GM12878 (cell line): ENCODE measurements around the gene MAP7. TPM values are rescaled to one million over a fixed set of nuclear protein-coding genes. Genes with fewer than 3 reads are reported as not detected.

ENCODE experiments used
- ATAC-seq: fragments of 200-7000 bp; cut with Tn5 transposase; 3 replicates; pipeline ENCODE4 v1.9.1; 2020; ENCODE audit warnings: mild to moderate bottlenecking, moderate library complexity
- BruUV-seq: library from RNA; stranded (reverse); fragments of 400-500 nt; replicated peaks from 2 replicates; lab custom pipeline; 2021; lab: Mats Ljungman, UMichigan
- CTCF ChIA-PET: fragments of 300-600 bp; sonication (Branson Sonifier 250); formaldehyde crosslinking; extraction: SDS; loops from one replicate; lab custom pipeline; 2021; ENCODE audit warnings: inconsistent platforms; lab: Yijun Ruan, JAX
- POLR2A ChIA-PET: fragments of 350-600 bp; formaldehyde crosslinking; extraction: SDS; loops from one replicate; lab custom pipeline; 2021; ENCODE audit warnings: inconsistent platforms; lab: Charles Lee
- RAD21 ChIA-PET: fragments of 300-600 bp; sonication (Branson Sonifier 250); formaldehyde crosslinking; loops from one replicate; lab custom pipeline; 2023; ENCODE audit warnings: antibody characterized with exemption; ENCODE audit not compliant: unreplicated experiment; lab: Charles Lee
- SMC1A ChIA-PET: fragments of 300-600 bp; sonication (Branson Sonifier 250); formaldehyde crosslinking; loops from one replicate; lab custom pipeline; 2023; ENCODE audit not compliant: unreplicated experiment, uncharacterized antibody; lab: Charles Lee
- DNase-seq: peaks from one replicate; pipeline ENCODE4 v3.0.0-alpha.2; 2011; ENCODE audit warnings: low read depth, low spot score
- FAIRE-seq: peaks from 3 replicates; lab custom pipeline; 2011; peaks lifted over from hg19 to GRCh38; lab: Jason Lieb, UNC
- H2AFZ ChIP-seq: 2 replicates; pipeline ENCODE4 v1.6.0; 2011; ENCODE audit warnings: low read depth, low read length, control low read depth; ENCODE audit not compliant: control insufficient read depth
- H3K27ac ChIP-seq: 2 replicates; pipeline ENCODE4 v1.5.1; 2011; ENCODE audit warnings: control low read depth; ENCODE audit not compliant: control insufficient read depth, insufficient read depth
- H3K27me3 ChIP-seq, 2 experiments: replicated peaks in 1 of 2; 2 replicates each; pipeline versions ENCODE4 v1.6.0 to v1.6.1; 2011; ENCODE audit warnings: low read length in 1 of 2; ENCODE audit not compliant: control insufficient read depth in 2 of 2, insufficient read depth in 2 of 2
- H3K36me3 ChIP-seq, 2 experiments: 2 replicates each; pipeline ENCODE4 v1.5.1; 2011; ENCODE audit warnings: low read length in 1 of 2; ENCODE audit not compliant: control insufficient read depth in 2 of 2, insufficient read depth in 2 of 2
- H3K4me1 ChIP-seq: 2 replicates; pipeline ENCODE4 v1.6.1; 2011; ENCODE audit warnings: mild to moderate bottlenecking, low read length, moderate library complexity, mixed read lengths; ENCODE audit not compliant: control insufficient read depth, insufficient read depth
- H3K4me2 ChIP-seq: 2 replicates; pipeline ENCODE4 v1.6.0; 2011; ENCODE audit warnings: control low read depth; ENCODE audit not compliant: control insufficient read depth, insufficient read depth
- H3K4me3 ChIP-seq: fragments of 200-600 bp; sonication (generic); 2 replicates; pipeline ENCODE4 v1.5.1; 2016
- H3K79me2 ChIP-seq: 2 replicates; pipeline ENCODE4 v1.6.0; 2011; ENCODE audit warnings: low read length; ENCODE audit not compliant: control insufficient read depth, insufficient read depth
- H3K9ac ChIP-seq: 2 replicates; pipeline ENCODE4 v1.8.0; 2011; ENCODE audit warnings: low read length, control low read depth, mixed read lengths; ENCODE audit not compliant: control insufficient read depth, insufficient read depth
- H3K9me3 ChIP-seq: replicated peaks from 3 replicates; pipeline ENCODE4 v1.5.1; 2011; ENCODE audit warnings: mild to moderate bottlenecking, low read length; ENCODE audit not compliant: control insufficient read depth, insufficient read depth
- H4K20me1 ChIP-seq: 2 replicates; pipeline ENCODE4 v1.6.0; 2011; ENCODE audit not compliant: control insufficient read depth, insufficient read depth
- CBX3 ChIP-seq: fragments of 200-600 bp; sonication (generic); IDR thresholded peaks from 2 replicates; pipeline ENCODE4 v1.6.1; 2016; ENCODE audit warnings: low read depth, borderline replicate concordance
- CREM ChIP-seq: IDR thresholded peaks from 2 replicates; pipeline ENCODE4 v1.6.1; 2014; ENCODE audit warnings: antibody characterized with exemption, low read depth
- EZH2 ChIP-seq: IDR thresholded peaks from 2 replicates; pipeline ENCODE4 v1.6.1; 2012; ENCODE audit warnings: low read depth, mild to moderate bottlenecking, control low read depth, inconsistent platforms, low read length, borderline replicate concordance; ENCODE audit not compliant: control insufficient read depth
- IKZF1 ChIP-seq: fragments of 450-650 bp; conservative IDR thresholded peaks from 2 replicates; pipeline ENCODE4 v1.6.1; 2017; ENCODE audit warnings: antibody characterized with exemption, mild to moderate bottlenecking
- JUND ChIP-seq: IDR thresholded peaks from 2 replicates; pipeline ENCODE4 v1.6.1; 2012; ENCODE audit warnings: low read depth, mild to moderate bottlenecking, low read length, improper control_type of control experiment, moderate library complexity
- KDM1A ChIP-seq: fragments of 200-600 bp; sonication (generic); IDR thresholded peaks from 2 replicates; pipeline ENCODE4 v1.6.1; 2016; ENCODE audit warnings: borderline replicate concordance
- MEF2B ChIP-seq: fragments of 450-650 bp; IDR thresholded peaks from 2 replicates; pipeline ENCODE4 v1.6.1; 2018; ENCODE audit warnings: mild to moderate bottlenecking, moderate library complexity; ENCODE audit not compliant: partially characterized antibody, poor library complexity, severe bottlenecking
- MXI1 ChIP-seq: fragments of 150-350 bp; IDR thresholded peaks from 2 replicates; pipeline ENCODE4 v1.6.1; 2011; ENCODE audit warnings: low read depth, mild to moderate bottlenecking, inconsistent platforms, low read length, improper control_type of control experiment
- MYC ChIP-seq: IDR thresholded peaks from 2 replicates; pipeline ENCODE4 v1.6.1; 2011; ENCODE audit warnings: mild to moderate bottlenecking, low read length, moderate library complexity, inconsistent platforms; ENCODE audit not compliant: insufficient read depth, insufficient replicate concordance, insufficient read length, severe bottlenecking
- POLR2AphosphoS2 ChIP-seq: IDR thresholded peaks from 2 replicates; pipeline ENCODE4 v1.6.1; 2011; ENCODE audit warnings: low read depth, mild to moderate bottlenecking, low read length, improper control_type of control experiment, moderate library complexity
- POLR2AphosphoS5 ChIP-seq: IDR thresholded peaks from 2 replicates; pipeline ENCODE4 v1.6.1; 2011; ENCODE audit warnings: mild to moderate bottlenecking, low read length, inconsistent platforms
- RAD51 ChIP-seq: fragments of 450-650 bp; IDR thresholded peaks from 2 replicates; pipeline ENCODE4 v1.6.1; 2016; ENCODE audit warnings: moderate library complexity, mild to moderate bottlenecking, inconsistent platforms
- RUNX3 ChIP-seq: IDR thresholded peaks from 2 replicates; pipeline ENCODE4 v1.6.1; 2012; ENCODE audit warnings: low read length, inconsistent platforms
- SMC3 ChIP-seq: IDR thresholded peaks from 2 replicates; pipeline ENCODE4 v1.6.1; 2011; ENCODE audit warnings: low read length, improper control_type of control experiment, borderline replicate concordance
- SREBF2 ChIP-seq: IDR thresholded peaks from 2 replicates; pipeline ENCODE4 v1.6.1; 2012; ENCODE audit warnings: mild to moderate bottlenecking, low read length
- TBL1XR1 ChIP-seq: IDR thresholded peaks from 2 replicates; pipeline ENCODE4 v1.6.1; 2012; ENCODE audit warnings: low read depth, low read length, improper control_type of control experiment
- TCF12 ChIP-seq: IDR thresholded peaks from 2 replicates; pipeline ENCODE4 v1.6.1; 2011; ENCODE audit warnings: low read depth, mild to moderate bottlenecking, low read length
- ZNF24 ChIP-seq: fragments of 450-650 bp; IDR thresholded peaks from 2 replicates; pipeline ENCODE4 v1.6.1; 2017; ENCODE audit warnings: antibody characterized with exemption, mild to moderate bottlenecking
- WGBS: methylation state at CpG from one replicate; pipeline ENCODE4 v1.1.6; 2016; ENCODE audit warnings: low lambda C conversion rate; ENCODE audit not compliant: insufficient replicate concordance, insufficient coverage; ENCODE audit errors: missing lambda C conversion rate; 5-methylcytosine and 5-hydroxymethylcytosine counted together
- in situ Hi-C: fragments of 300-500 bp; cut with MboI; formaldehyde crosslinking; loops from 9 replicates; pipeline ENCODE4 v1.14.3; 2018; ENCODE audit warnings: mixed read lengths
- intact Hi-C: fragments of 100-400 bp; cut with micrococcal nuclease; formaldehyde crosslinking; loops from one replicate; pipeline ENCODE4 v1.14.2; 2022; ENCODE audit not compliant: unreplicated experiment
- polyA plus RNA-seq, 11 experiments: library from polyadenylated mRNA; depleted of rRNA in 4 of 11; unstranded in 6 of 11; stranded (reverse) in 5 of 11; fragments of >200 nt; fragmentation: Nextera tagmentation in 4 of 11; fragmentation: Illumina TruSeq in 1 of 11; extraction: Ambion mirVana in 4 of 11; extraction: Trizol in 1 of 11; gene quantifications; 1 replicate in 1 of 11; 2 replicates in 10 of 11; pipeline versions ENCODE4 v1.2.1 to v1.2.3, GENCODE V29; 2011 to 2016; ENCODE audit warnings: inconsistent platforms in 2 of 11, missing spikeins in 2 of 11, low read depth in 1 of 11
- total RNA-seq, 4 experiments: library from RNA; depleted of rRNA in 3 of 4; stranded (reverse); fragments of >200 nt in 3 of 4; fragmentation: Illumina TruSeq in 1 of 4; extraction: Trizol in 1 of 4; gene quantifications; 2 replicates each; pipeline versions ENCODE4 v1.2.1 to v1.2.3, GENCODE V29; 2013 to 2021
- TF ChIP-seq, protein P1 (sequence below): IDR thresholded peaks from 2 replicates; pipeline ENCODE4 v1.6.1; 2012; ENCODE audit warnings: low read length, inconsistent platforms

Gene MAP7
- total and polyA plus RNA-seq, 10 of the 15 experiments (the other 5 are each of a cell fraction or from before 2014, with no cell fraction given): 0.04 to 0.17 (median 0.08) TPM; not detected in 2

DNA sequence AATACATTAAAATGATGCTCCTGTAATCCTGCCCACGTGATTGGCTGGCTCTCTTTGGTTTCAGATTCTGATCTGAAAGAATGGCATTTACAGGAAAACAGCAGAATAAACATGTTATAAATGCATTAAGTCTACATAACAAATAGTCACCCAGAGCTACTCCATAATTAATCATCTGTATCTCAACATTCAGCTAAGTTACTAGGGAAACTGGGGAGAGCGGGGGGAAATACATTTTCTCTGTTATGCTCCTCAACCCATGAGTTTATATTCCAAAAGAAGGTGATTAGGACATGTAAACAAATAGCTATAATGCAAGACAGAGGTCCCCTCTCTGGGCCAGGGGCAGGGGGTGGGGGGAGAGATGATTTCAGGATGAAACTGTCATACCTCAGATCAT is 58.5 kb downstream of the MAP7 start:
- CTCF ChIA-PET: interaction anchor here (0.9 kb wide), 1 partner anchor 40 kb away, joined by 3 read pairs; no protein-coding TSS in a partner anchor

More for the DNA sequence above, 58.5 kb downstream of the MAP7 start:
- ChIA-PET RAD21 (no interaction called here), SMC1A (no interaction called here), POLR2A (no interaction called here)
- TF ChIP-seq SREBF2: no peak
- TF ChIP-seq TCF12: no peak
- no peak for TF ChIP-seq POLR2AphosphoS5
- no peak for TF ChIP-seq KDM1A
- no peak for TF ChIP-seq IKZF1
- TF ChIP-seq RAD51: no peak
- no peak for TF ChIP-seq MYC
- TF ChIP-seq JUND: no peak
- TF ChIP-seq CREM: no peak
- no peak for TF ChIP-seq POLR2AphosphoS2
- no peak for TF ChIP-seq MEF2B
- no peak for TF ChIP-seq SMC3
- TF ChIP-seq MXI1: no peak
- TF ChIP-seq CBX3: no peak
- TF ChIP-seq, protein P1, sequence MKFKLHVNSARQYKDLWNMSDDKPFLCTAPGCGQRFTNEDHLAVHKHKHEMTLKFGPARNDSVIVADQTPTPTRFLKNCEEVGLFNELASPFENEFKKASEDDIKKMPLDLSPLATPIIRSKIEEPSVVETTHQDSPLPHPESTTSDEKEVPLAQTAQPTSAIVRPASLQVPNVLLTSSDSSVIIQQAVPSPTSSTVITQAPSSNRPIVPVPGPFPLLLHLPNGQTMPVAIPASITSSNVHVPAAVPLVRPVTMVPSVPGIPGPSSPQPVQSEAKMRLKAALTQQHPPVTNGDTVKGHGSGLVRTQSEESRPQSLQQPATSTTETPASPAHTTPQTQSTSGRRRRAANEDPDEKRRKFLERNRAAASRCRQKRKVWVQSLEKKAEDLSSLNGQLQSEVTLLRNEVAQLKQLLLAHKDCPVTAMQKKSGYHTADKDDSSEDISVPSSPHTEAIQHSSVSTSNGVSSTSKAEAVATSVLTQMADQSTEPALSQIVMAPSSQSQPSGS: no peak
- TF ChIP-seq TBL1XR1: no peak
- TF ChIP-seq RUNX3: no peak
- TF ChIP-seq EZH2: no peak
- TF ChIP-seq ZNF24: no peak
- no peaks in the 10 kb centered on the region for H3K79me2 ChIP-seq
- no peak overlapping the region for H3K27ac ChIP-seq
- H3K4me1 ChIP-seq: no peaks in the 10 kb centered on the region
- no peaks in the 10 kb centered on the region for H4K20me1 ChIP-seq
- H3K27me3 ChIP-seq: no peaks in the 10 kb centered on the region
- no peaks in the 10 kb centered on the region for H3K36me3 ChIP-seq
- ATAC-seq: no peak
- no peak overlapping the region for H2AFZ ChIP-seq
- H3K4me2 ChIP-seq: no peak overlapping the region
- H3K9ac ChIP-seq: no peak overlapping the region
- no peaks in the 10 kb centered on the region for H3K9me3 ChIP-seq
- in situ Hi-C loops: no loop called here
- DNase-seq: no peak
- BruUV-seq: no TSS peak
- FAIRE-seq: no peak
- WGBS: 28% methylated on average over 2 of the region's 2 CpGs
- H3K4me3 ChIP-seq: no peak overlapping the region
- intact Hi-C loops: no loop called here
